ENCODE data around the gene WWC2.

GRCh38 chr4:183348136-183348535 is 249.1 kb downstream of the WWC2 start:
- TF ChIP-seq CTCF (IDR thresholded peaks at IDR 0.05) (no peak), POLR2A (IDR thresholded peaks at IDR 0.05) (no peak)
